ENCODE results near the gene ISCU.
"Not testable (repeated sequence)": the region's sequence is repeated elsewhere in the genome, so short reads cannot be mapped to it uniquely, and the experiment has no call there.

ISCU gene

DNA sequence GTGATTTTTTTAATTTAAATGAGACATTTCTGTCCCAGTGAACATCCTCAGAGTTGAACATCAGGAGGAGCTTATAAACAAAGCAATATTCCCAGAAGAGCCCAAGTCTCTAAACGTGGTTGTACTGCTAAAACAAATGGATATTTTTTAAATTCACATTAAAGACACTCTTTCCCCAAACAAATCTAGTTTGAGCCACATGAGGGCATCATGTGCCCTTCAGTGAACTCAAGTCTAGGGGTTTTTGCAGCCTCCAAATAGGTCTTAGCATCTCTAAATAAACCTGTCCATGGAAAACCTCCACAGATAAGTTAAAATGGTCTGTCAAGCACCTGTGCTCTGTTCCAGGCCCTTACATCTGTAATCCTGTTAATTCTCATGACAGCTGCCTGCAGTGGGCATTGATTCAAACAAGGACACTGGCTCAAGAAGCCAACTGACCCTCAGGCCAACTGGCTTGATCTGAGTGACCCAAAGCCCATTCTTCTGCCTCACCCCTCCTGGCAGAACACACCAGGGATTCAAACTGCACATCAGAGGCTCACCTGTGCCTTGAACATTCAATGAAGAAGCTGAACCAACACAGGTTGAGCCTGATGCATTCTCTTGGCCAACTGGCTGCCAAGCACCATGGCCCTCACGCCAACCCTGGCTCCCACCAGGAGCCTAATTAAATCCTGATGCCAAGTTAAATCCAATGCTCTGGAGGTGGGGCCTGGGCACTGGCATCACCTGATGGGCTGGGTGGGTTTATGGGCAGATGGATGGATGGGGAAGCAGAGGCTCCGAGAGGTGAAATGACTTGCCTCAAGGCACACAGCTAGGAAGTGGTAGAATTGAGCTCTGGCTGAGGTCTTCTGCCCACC, 8.6 kb downstream of the ISCU start:
- Histone ChIP-seq H3K9me3 (ENCODE audit: control insufficient read depth in 2 of 2, low read length in 2 of 2) (no peaks in the 10 kb centered on the region), H3K27ac (ENCODE audit: low read depth in 2 of 2, low read length in 2 of 2) (no peak overlapping the region), H3K27me3 (ENCODE audit: control insufficient read depth in 2 of 2, insufficient read depth in 2 of 2, low read length in 2 of 2) (no peaks in the 10 kb centered on the region), H3K4me3 (ENCODE audit: low read length in 2 of 2) (no peak overlapping the region), H3K4me1 (ENCODE audit: control insufficient read depth in 2 of 2, insufficient read depth in 2 of 2, low read length in 2 of 2) (peaks cover 17 to 31% of the 10 kb centered on the region in 2 donors), H3K36me3 (ENCODE audit: control insufficient read depth in 2 of 2, insufficient read depth in 2 of 2, low read length in 2 of 2) (peaks cover 29 to 35% of the 10 kb centered on the region in 2 donors), H3K9ac (ENCODE audit: low read depth in 1 of 2, low read length in 2 of 2) (no peak overlapping the region)

DNA sequence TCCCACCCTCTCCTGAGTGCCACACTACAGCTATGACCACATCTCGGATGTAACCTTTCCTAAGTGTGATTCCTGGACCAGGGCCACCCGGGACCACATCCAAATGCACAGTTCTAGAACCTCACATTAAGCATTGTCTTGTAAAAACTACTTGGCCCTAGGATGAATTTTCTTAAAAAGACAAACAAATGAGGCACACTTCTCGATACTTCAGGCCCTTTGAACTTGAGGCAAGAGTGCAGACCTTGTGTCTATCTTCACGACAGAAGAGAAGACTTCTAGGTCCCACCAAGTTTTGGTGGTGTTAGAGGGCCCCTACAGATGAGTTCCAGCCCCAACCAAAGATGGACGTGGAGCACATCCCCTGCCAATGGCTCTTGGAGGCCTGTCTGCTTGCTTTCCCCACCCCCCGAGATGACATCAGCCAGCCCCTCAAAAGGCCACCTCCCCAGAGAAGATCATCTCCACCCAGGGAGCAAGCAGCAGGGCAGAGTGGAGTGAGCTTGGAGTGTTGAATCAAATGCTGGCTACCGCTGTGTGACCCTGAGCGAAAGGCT, 9.3 kb downstream of the ISCU start:
- Histone ChIP-seq H3K4me1 (ENCODE audit: control insufficient read depth in 2 of 2, insufficient read depth in 2 of 2, low read length in 2 of 2) (peaks cover 14 to 27% of the 10 kb centered on the region in 2 donors), H3K27ac (ENCODE audit: low read depth in 2 of 2, low read length in 2 of 2) (no peak overlapping the region)

DNA sequence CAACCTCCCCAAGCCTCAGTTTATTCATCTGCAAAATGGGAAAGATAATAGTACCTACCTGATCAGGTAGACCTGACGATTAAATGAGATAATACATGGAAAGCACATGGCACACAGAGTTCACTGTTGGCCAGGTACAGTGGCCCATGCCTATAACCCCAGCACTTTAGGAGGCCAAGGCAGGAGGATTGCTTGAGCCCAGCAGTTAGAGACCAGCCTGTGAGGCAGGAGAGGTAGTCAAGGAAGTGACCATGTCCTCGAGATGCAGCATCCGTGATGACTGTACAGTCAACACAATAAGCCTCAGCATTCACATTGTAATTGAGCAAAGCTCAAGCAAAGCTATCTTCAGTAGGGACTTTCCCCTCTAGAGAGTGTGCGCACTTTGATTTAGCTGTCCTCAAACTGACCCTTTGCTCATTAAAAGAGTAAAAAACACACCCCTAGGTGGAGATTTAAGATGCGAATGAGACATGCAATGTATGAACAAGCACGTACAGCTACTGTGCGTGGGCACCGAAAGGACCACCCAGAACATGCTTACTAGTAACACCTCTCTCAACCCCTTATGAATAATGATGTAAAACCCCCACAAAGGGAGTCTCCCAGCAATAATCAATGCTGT, 9.9 kb downstream of the ISCU start:
- H3K9me3 ChIP-seq (ENCODE audit: control insufficient read depth in 2 of 2, low read length in 2 of 2), result no peaks in the 10 kb centered on the region
- H3K9ac ChIP-seq (ENCODE audit: low read depth in 1 of 2, low read length in 2 of 2), result no peak overlapping the region
- H3K4me1 ChIP-seq (ENCODE audit: control insufficient read depth in 2 of 2, insufficient read depth in 2 of 2, low read length in 2 of 2), result peaks cover 14 to 22% of the 10 kb centered on the region in 2 donors
- no peaks in the 10 kb centered on the region for H3K27me3 ChIP-seq (ENCODE audit: control insufficient read depth in 2 of 2, insufficient read depth in 2 of 2, low read length in 2 of 2)
- no peak overlapping the region for H3K4me3 ChIP-seq (ENCODE audit: low read length in 2 of 2)
- H3K27ac ChIP-seq (ENCODE audit: low read depth in 2 of 2, low read length in 2 of 2), result no peak overlapping the region
- peaks cover 16 to 22% of the 10 kb centered on the region in 2 donors for H3K36me3 ChIP-seq (ENCODE audit: control insufficient read depth in 2 of 2, insufficient read depth in 2 of 2, low read length in 2 of 2)

More for the DNA sequence above, 9.3 kb downstream of the ISCU start:
- Histone ChIP-seq H3K9ac (ENCODE audit: low read depth in 1 of 2, low read length in 2 of 2) (no peak overlapping the region), H3K36me3 (ENCODE audit: control insufficient read depth in 2 of 2, insufficient read depth in 2 of 2, low read length in 2 of 2) (peaks cover 22 to 28% of the 10 kb centered on the region in 2 donors), H3K4me3 (ENCODE audit: low read length in 2 of 2) (no peak overlapping the region), H3K27me3 (ENCODE audit: control insufficient read depth in 2 of 2, insufficient read depth in 2 of 2, low read length in 2 of 2) (no peaks in the 10 kb centered on the region), H3K9me3 (ENCODE audit: control insufficient read depth in 2 of 2, low read length in 2 of 2) (no peaks in the 10 kb centered on the region)

DNA sequence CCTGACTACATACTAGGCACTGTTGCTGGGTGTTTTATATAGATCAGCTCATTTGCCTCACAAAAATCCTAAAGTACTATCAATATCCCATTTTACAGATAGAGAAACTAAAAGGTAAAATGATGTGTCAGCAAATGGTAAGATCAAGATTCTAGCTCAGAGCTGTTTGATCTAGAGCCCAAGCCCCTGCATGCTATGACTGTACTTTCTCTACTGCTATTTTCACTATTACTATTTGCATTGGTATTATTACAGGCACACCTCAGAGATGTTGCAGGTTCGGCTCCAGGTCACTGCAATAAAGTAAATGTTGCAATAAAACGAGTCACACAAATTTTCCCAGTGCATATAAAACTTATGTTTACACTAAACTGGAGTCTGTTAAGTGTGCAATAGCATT, 10.9 kb downstream of the ISCU start:
- Histone ChIP-seq H3K27ac (ENCODE audit: low read depth in 2 of 2, low read length in 2 of 2) (no peak overlapping the region), H3K9ac (ENCODE audit: low read depth in 1 of 2, low read length in 2 of 2) (no peak overlapping the region), H3K4me3 (ENCODE audit: low read length in 2 of 2) (no peak overlapping the region), H3K4me1 (ENCODE audit: control insufficient read depth in 2 of 2, insufficient read depth in 2 of 2, low read length in 2 of 2) (peaks cover 13 to 18% of the 10 kb centered on the region in 2 donors), H3K27me3 (ENCODE audit: control insufficient read depth in 2 of 2, insufficient read depth in 2 of 2, low read length in 2 of 2) (no peaks in the 10 kb centered on the region), H3K36me3 (ENCODE audit: control insufficient read depth in 2 of 2, insufficient read depth in 2 of 2, low read length in 2 of 2) (peaks cover 6 to 11% of the 10 kb centered on the region in 2 donors), H3K9me3 (ENCODE audit: control insufficient read depth in 2 of 2, low read length in 2 of 2) (no peaks in the 10 kb centered on the region)

DNA sequence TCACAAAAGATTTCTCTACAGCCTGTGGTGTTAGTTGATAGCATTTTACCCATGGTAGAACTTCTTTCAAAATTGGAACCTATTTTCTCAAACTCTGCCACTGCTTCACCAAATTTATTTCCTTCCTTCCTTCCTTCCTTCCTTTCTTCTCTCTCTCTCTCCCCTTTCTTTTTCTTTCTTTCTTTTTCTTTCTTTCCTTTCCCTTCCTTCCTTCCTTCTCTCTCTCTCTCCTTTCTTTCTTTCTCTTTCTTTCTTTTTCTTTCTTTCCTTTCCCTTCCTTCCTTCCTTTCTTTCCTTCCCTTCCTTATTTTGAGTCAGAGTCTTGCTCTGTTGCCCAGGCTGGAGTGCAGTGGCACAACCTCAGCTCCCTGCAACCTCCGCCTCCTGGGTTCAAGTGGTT, 11.9 kb downstream of the ISCU start:
- H3K4me1 ChIP-seq (ENCODE audit: control insufficient read depth in 2 of 2, insufficient read depth in 2 of 2, low read length in 2 of 2), result peaks cover 10 to 16% of the 10 kb centered on the region in 2 donors
- H3K27ac ChIP-seq (ENCODE audit: low read depth in 2 of 2, low read length in 2 of 2), result not testable (repeated sequence)

DNA sequence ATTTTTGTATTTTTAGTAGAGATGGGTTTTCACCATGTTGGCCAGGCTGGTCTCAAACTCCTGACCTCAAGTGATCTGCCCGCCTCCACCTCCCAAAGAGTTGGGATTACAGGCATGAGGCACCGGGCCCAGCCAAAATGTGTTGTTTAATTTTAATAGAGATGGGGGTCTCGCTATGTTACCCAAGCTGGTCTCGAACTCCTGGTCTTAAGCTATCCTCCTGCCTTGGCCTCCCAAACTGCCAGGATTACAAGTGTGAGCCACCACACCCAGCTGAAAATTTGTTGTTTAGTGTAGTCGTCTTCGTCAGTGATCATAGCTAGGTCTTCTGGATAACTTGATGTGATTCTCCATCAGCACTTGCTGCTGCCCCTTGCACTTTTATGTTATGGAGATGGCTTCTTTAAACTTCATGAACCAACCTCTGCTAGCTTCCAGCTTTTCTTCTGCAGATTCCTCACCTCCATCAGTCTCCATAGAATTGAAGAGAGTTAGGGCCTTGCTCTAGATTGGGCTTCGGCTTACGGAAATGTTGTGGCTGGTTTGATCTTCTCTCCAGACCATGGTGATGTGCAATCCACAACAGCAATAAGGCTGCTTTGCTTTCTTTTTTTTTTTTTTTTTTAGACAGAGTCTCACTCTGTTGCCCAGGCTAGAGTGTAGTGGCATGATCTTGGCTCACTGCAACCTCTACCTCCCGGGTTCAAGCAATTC, 13.0 kb downstream of the ISCU start:
- peaks cover 10 to 16% of the 10 kb centered on the region in 2 donors for H3K4me1 ChIP-seq (ENCODE audit: control insufficient read depth in 2 of 2, insufficient read depth in 2 of 2, low read length in 2 of 2)
- H3K4me3 ChIP-seq (ENCODE audit: low read length in 2 of 2), result no peak overlapping the region
- no peak overlapping the region for H3K27ac ChIP-seq (ENCODE audit: low read depth in 2 of 2, low read length in 2 of 2)
- no peaks in the 10 kb centered on the region for H3K9me3 ChIP-seq (ENCODE audit: control insufficient read depth in 2 of 2, low read length in 2 of 2)
- no peaks in the 10 kb centered on the region for H3K27me3 ChIP-seq (ENCODE audit: control insufficient read depth in 2 of 2, insufficient read depth in 2 of 2, low read length in 2 of 2)
- H3K9ac ChIP-seq (ENCODE audit: low read depth in 1 of 2, low read length in 2 of 2), result no peak overlapping the region
- H3K36me3 ChIP-seq (ENCODE audit: control insufficient read depth in 2 of 2, insufficient read depth in 2 of 2, low read length in 2 of 2), result no peaks in the 10 kb centered on the region

More for the DNA sequence above, 11.9 kb downstream of the ISCU start:
- H3K9me3 ChIP-seq (ENCODE audit: control insufficient read depth in 2 of 2, low read length in 2 of 2); H3K27me3 ChIP-seq (ENCODE audit: control insufficient read depth in 2 of 2, insufficient read depth in 2 of 2, low read length in 2 of 2); H3K9ac ChIP-seq (ENCODE audit: low read depth in 1 of 2, low read length in 2 of 2); H3K4me3 ChIP-seq (ENCODE audit: low read length in 2 of 2); H3K36me3 ChIP-seq (ENCODE audit: control insufficient read depth in 2 of 2, insufficient read depth in 2 of 2, low read length in 2 of 2): not testable (repeated sequence)

DNA sequence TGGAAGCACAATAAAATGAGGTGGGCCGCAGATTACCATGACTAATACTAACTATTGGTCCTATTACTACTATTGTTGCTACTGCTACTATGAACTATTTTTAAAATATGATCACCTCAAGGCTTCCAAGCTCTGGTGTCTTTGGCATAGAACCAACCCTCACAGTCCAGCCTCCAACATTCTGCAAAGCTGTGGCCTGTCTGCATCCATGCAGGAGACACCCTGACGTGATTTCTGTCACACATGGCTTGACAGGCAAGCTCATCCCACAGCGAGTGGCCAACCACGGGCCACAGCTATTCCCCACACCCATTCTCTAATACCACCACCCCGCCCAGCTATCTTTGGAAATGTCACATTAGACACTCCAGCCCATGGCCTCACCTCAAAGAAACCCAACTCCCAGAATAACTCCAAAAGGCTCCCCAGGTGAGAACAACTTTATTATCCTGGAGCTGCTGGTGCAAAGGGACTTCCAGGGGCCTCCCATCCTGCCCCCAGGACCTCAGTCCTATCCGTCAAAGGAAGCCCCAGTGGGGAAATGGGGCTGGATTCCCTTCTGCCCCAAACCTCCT, 14.4 kb downstream of the ISCU start:
- no peaks in the 10 kb centered on the region for H3K36me3 ChIP-seq (ENCODE audit: control insufficient read depth in 2 of 2, insufficient read depth in 2 of 2, low read length in 2 of 2)
- no peak overlapping the region for H3K9ac ChIP-seq (ENCODE audit: low read depth in 1 of 2, low read length in 2 of 2)
- H3K4me1 ChIP-seq (ENCODE audit: control insufficient read depth in 2 of 2, insufficient read depth in 2 of 2, low read length in 2 of 2), result peaks cover 9 to 10% of the 10 kb centered on the region in 2 donors
- H3K4me3 ChIP-seq (ENCODE audit: low read length in 2 of 2), result no peak overlapping the region
- no peaks in the 10 kb centered on the region for H3K9me3 ChIP-seq (ENCODE audit: control insufficient read depth in 2 of 2, low read length in 2 of 2)
- no peaks in the 10 kb centered on the region for H3K27me3 ChIP-seq (ENCODE audit: control insufficient read depth in 2 of 2, insufficient read depth in 2 of 2, low read length in 2 of 2)
- H3K27ac ChIP-seq (ENCODE audit: low read depth in 2 of 2, low read length in 2 of 2), result no peak overlapping the region

DNA sequence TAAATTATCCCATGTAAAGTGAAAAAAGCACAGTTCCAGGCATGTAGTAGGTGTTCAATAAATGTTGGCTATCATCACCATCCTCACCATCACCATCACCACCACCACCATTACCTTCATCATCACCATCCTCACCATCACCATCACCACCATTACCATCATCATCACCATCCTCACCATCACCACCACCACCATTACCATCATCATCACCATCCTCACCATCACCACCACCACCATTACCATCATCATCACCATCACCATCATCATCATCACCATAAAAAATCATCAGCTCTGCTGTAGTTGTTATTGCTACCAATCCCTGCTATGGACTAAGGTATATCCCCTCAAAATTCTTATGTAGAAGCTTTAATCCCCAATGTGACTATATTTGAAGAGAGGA, 15.1 kb downstream of the ISCU start:
- no peaks in the 10 kb centered on the region for H3K9me3 ChIP-seq (ENCODE audit: control insufficient read depth in 2 of 2, low read length in 2 of 2)
- peaks cover 8 to 9% of the 10 kb centered on the region in 2 donors for H3K4me1 ChIP-seq (ENCODE audit: control insufficient read depth in 2 of 2, insufficient read depth in 2 of 2, low read length in 2 of 2)
- no peak overlapping the region for H3K27ac ChIP-seq (ENCODE audit: low read depth in 2 of 2, low read length in 2 of 2)
- H3K4me3 ChIP-seq (ENCODE audit: low read length in 2 of 2), result no peak overlapping the region
- no peaks in the 10 kb centered on the region for H3K36me3 ChIP-seq (ENCODE audit: control insufficient read depth in 2 of 2, insufficient read depth in 2 of 2, low read length in 2 of 2)
- no peak overlapping the region for H3K9ac ChIP-seq (ENCODE audit: low read depth in 1 of 2, low read length in 2 of 2)
- no peaks in the 10 kb centered on the region for H3K27me3 ChIP-seq (ENCODE audit: control insufficient read depth in 2 of 2, insufficient read depth in 2 of 2, low read length in 2 of 2)

DNA sequence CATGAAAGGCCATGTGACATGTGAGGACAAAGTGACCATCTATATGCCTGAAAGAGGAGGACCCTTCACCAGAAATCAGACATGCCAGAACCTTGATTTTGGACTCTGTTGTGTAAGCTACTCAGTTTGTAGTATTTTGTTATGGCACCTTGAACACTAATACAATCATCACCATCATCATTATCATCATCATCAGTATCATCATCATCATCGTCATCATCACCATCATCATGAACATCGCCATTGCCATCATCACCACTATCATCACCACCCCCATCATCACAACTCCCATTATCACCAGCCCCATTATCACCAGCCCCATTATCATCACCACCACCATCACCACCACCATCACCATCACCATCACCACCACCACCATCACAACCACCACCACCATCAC, 15.9 kb downstream of the ISCU start:
- H3K36me3 ChIP-seq (ENCODE audit: control insufficient read depth in 2 of 2, insufficient read depth in 2 of 2, low read length in 2 of 2), result no peaks in the 10 kb centered on the region
- H3K27ac ChIP-seq (ENCODE audit: low read depth in 2 of 2, low read length in 2 of 2), result no peak overlapping the region

More for the DNA sequence above, 15.9 kb downstream of the ISCU start:
- peaks cover 1 to 3% of the 10 kb centered on the region in 2 donors for H3K4me1 ChIP-seq (ENCODE audit: control insufficient read depth in 2 of 2, insufficient read depth in 2 of 2, low read length in 2 of 2)
- no peaks in the 10 kb centered on the region for H3K27me3 ChIP-seq (ENCODE audit: control insufficient read depth in 2 of 2, insufficient read depth in 2 of 2, low read length in 2 of 2)
- no peak overlapping the region for H3K9ac ChIP-seq (ENCODE audit: low read depth in 1 of 2, low read length in 2 of 2)
- no peaks in the 10 kb centered on the region for H3K9me3 ChIP-seq (ENCODE audit: control insufficient read depth in 2 of 2, low read length in 2 of 2)
- H3K4me3 ChIP-seq (ENCODE audit: low read length in 2 of 2), result no peak overlapping the region

Data from mucosa of rectum (tissue), 2 donors.